GM19452 (cell line): ENCODE data around the gene AVP.
"Not testable (repeated sequence)": the region's sequence is repeated elsewhere in the genome, so short reads cannot be mapped to it uniquely, and the experiment has no call there.

Experiments
- ATAC-seq: cut with Tn5 transposase; IDR thresholded peaks from one replicate; pipeline ENCODE4 v1.9.1; 2021; ENCODE audit not compliant: unreplicated experiment

AVP gene, protein sequence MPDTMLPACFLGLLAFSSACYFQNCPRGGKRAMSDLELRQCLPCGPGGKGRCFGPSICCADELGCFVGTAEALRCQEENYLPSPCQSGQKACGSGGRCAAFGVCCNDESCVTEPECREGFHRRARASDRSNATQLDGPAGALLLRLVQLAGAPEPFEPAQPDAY

DNA sequence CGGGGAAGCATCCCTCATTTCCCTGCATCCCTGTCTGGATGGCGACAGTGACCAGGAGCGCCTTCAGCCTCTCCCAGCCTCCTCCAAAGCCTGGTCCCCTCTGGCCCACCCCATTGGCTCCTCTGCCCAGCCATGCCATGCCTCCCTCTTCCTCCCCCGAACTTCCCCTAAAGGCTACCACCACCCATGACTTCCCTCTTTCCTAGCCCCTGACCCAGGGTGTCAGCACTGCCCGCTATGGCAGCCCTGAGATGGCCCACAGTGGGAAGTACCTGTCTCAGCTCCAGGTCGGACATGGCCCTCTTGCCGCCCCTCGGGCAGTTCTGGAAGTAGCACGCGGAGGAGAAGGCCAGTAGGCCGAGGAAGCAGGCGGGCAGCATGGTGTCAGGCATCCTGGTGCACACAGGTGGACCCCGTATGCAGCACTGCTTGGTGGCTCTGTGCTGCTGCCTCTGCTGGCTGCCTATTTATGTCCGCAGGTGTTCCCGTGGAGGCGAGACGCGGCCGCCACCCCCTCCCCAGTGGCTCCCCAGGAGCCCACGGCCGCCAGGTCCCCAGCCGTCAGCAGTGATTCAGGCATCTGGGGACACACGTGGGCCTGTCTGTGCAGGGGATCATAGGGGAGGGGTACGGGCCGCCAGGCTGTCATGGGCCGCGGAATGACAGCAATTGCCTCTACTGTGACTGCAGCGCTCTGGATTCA lies at the start of gene AVP:
TSS of gene AVP (minus strand) at position 442 of the 703 bp plus-strand sequence. CDS start at position 392, 50 bp downstream.
- ATAC-seq, result no peak

DNA sequence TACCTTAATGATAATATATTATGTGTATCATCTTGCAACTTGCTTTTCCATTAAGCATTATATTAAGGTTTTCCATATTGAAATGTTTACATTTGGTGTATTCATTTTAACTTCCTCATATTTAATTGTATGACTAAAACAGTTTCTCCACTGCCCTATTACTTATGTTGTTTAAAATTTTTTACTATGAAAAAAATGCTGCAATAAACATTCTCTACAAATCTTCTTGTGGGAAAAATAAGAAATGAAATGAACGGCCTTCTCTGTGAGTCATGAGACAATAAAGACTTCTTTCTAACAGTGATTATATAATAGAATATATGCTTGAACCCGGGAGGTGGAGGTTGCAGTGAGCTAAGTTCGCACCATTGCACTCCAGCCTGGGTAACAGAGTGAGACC lies 49.6 kb upstream of the AVP start:
- no peak for ATAC-seq

DNA sequence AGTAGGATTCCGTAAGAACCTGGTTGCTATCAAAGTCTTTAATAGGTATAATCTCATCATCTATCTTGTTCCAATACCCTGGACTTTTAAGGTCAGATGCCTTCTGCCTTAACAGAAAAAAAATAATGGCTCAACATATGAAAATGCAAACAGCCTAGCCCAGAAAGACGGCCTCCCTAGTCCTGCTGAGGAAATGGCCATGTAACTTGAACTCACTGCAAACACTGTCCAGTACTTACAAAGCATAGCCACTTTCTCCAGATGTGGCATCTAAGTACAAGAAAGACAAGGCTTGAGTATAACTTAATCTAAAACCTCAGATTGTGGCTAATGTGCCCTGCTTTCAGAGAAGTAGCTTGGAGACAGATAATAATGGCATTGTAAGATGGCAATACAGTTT lies 48.6 kb upstream of the AVP start:
- no peak for ATAC-seq

DNA sequence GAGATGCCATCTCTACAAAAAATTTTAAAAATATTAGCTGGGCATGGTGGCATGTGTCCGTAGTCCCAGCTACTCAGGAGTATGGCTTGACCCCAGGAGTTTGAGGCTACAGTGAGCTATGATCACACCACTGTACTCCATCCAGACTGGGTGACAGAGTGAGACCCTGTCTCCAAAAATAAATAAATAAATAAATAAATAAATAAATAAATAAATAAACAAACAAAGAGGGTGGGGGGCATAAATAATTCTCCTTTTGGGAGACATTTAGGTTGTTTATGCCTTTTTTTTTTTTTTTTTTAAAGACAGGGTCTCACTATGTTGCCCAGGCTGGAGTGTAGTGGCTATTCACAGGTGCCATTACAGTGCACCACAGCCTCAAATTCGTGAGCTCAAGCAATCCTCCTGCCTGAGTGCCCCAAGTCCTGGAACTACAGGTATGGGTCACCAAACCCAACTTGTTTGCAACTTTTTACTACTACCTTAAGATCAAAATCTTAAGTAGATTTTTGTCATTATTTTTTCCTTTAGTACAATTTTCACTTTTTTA lies 45.6 kb upstream of the AVP start:
- no peak for ATAC-seq

DNA sequence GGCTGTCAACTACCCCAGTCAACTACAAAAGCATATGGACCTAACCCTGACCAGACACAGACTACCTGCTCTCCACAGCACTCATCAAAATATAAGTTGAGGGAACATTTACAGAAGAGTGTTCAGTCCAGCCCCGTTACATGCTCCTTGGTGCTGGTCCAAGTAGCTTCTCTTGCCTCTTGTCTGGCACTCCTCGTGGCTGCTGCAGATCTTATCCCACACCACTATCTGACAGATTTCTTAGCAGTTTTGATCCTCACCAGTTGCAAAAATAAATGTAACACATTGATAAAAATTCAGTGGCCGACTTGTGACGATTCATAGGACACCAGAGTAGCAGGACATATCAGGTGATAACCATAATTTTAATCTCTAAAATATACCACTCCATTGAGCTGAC lies 44.6 kb upstream of the AVP start:
- no peak for ATAC-seq

DNA sequence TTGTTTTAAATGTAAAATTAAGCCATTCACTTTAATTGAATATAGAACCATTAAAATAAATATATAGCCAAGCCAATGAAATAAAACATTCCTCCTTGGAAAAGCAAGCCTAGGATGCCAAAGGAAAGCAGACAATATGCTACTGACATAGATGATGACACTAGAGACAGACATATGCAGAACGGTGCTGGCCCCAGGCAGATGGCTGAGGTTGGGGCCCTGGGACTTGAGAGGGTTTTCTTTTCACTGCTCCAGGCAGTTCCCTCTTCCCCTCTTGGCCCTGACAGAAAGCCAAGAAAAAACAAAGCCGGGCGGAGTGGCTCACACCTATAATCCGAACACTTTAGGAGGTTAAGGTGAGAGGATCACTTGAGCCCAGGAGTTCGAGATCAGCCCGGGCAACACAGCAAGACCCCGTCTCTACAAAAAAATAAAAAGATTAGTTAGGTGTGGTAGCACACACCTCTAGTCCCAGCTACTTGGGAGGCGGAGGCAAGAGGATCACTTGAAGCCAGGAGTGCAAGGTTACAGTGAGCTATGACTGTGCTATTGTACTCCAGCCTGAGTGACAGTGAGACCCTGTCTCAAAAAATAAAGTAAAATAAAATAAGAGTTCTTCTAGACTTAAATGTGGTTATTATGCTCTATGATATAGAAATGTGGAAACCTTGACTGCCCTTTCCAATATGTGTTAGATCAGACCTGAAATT lies 43.9 kb upstream of the AVP start:
- ATAC-seq, result no peak

DNA sequence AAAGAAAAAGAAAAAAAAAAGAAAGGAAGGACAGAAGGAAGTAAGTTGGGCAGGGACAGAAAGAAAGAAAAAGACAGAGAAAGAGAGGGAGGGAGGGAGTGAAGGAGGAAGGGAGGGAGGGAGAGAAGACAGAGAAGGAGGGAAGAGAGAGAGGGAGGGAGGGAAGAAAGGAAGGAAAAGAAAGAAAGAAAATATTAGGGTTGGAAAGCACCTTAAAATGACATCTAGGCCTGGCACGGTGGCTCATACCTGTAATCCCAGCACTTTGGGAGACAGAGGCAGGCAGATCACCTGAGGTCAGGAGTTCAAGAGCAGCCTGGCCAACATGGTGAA lies 42.0 kb upstream of the AVP start:
- ATAC-seq, result no peak

DNA sequence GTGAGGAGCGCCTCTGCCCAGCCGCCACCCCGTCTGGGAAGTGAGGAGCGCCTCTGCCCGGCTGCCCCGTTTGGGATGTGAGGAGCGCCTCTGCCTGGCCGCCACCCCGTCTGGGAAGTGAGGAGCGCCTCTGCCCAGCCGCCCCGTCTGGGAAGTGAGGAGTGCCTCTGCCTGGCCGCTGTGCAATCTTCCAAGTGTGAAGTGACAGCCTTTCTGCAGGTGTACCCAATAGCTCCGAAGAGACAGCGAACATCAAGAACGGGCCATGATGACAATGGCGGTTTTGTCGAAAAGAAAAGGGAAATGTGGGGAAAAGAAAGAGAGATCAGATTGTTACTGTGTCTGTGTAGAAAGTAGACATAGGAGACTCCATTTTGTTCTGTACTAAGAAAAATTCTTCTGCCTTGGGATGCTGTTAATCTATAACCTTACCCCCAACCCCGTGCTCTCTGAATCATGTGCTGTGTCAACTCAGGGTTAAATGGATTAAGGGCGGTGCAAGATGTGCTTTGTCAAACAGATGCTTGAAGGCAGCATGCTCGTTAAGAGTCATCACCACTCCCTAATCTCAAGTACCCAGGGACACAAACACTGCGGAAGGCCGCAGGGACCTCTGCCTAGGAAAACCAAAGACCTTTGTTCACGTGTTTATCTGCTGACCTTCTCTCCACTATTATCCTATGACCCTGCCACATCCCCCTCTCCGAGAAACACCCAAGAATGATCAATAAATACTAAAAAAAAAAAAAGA lies 41.4 kb upstream of the AVP start:
- not testable (repeated sequence) for ATAC-seq

DNA sequence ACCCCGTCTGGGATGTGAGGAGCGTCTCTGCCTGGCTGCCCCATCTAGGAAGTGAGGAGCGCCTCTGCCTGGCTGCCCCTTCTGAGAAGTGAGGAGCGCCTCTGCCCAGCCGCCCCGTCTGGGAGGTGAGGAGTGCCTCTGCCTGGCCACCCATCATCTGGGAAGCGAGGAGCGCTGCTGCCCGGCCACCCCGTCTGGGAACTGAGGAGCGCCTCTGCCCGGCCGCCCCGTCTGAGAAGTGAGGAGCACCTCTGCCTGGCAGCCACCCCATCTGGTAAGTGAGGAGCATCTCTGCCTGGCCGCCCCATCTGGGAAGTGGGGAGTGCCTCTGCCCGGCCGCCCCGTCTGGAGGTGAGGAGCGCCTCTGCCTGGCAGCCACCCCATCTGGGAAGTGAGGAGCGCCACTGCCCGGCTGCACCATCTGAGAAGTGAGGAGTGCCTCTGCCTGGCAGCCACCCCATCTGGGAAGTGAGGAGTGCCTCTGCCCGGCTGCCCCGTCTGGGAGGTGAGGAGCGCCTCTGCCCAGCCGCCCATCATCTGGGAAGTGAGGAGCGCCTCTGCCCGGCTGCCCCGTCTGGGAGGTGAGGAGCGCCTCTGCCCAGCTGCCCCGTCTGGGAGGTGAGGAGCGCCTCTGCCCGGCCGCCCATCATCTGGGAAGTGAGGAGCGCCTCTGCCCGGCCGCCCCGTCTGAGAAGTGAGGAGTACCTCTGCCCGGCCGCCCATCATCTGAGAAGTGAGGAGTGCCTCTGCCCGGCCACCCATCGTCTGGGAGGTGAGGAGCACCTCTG lies 40.4 kb upstream of the AVP start:
- not testable (repeated sequence) for ATAC-seq

DNA sequence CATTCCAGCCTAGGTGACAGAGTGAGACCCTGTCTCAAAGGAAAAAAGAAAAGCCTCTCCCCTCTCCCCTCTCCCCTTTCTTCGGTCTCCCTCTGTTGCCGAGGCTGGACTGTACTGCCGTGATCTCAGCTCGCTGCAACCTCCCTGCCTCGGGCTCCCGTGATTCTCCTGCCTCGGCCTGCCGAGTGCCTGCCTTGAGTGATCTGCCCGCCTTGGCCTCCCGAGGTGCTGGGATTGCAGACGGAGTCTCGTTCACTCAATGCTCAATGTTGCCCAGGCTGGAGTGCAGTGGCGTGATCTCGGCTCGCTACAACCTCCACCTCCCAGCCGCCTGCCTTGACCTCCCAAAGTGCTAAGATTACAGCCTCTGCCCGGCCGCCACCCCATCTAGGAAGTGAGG lies 39.6 kb upstream of the AVP start:
- not testable (repeated sequence) for ATAC-seq

DNA sequence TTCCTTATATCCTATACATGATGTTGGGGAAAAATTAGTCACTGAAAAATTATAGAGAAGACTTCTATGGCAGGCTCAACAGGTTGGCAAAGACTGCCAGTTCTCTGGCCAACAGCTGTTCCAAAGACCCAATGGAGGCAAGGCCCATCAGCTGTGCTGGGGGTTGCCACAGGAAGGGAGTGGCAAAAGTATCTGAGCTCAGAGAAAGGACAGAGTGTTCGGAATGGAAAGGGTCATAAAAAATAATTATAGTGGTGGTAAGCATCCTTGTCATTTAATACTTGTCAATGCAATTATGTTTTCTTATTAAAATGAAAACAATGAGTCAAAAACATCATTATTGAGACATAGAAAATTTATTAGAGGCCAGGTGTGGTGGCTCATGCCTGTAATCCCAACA lies 39.0 kb upstream of the AVP start:
- ATAC-seq, result no peak

DNA sequence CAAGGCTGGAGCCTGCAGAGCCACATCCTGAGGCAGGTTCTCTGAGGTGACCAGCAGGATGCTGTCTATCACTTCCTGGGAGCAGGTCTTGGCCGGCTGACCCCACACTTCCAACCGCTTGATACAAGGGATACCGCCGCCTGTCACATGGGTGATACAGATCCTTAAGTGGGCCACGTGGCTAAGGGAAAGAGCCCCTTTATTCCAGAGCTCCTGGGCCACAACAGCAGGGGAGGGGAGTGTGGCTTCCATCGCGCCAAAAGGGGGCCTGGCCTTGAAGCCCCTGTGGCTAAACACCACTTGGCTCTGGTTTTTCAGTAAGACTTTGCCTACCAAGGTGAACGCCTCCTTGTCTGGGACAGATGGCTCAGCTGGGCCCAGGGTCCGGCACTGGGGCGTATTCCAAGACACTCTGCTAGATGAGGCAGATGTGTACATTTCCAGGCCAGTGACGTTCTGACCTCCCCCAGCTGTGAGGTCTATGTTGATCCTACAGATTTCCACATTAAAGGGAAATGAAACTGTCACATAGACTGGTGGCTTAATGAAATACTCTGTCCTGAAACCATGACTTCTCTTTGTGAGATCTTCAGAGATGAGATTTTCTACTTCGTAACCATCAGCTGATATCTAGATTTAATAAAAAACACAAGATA lies 37.6 kb upstream of the AVP start:
- ATAC-seq, result no peak

DNA sequence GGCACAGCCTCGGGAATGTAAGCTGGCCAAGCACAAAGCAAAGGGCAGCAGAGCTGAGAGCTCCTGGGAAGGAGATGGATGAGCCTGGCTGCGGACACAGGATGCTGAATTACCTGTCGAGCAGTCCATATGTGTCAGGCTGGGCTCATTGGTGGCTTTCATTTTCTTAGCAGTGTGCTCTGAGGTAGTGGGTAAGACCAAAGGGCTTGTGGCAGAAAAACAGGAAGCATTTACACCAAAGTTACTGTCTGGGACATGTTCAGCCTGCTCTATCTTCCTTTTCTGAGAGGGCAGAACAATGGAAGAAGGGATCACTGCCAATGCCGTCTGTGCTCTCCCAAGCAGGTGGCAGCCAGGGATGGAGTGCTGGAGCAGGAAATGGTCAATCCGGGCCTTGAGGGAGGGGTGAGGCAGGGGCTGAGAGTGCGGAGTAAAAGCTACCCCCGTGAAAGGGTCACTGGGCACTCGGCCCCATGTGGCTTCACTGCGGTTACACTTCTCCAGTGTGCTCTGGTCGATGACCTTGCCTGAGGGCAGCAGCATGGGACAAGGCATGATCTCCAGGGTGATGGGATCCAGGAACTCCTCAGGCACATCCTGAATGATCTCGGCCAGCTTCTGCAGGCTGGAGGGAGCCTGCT lies 36.9 kb upstream of the AVP start:
- no peak for ATAC-seq

DNA sequence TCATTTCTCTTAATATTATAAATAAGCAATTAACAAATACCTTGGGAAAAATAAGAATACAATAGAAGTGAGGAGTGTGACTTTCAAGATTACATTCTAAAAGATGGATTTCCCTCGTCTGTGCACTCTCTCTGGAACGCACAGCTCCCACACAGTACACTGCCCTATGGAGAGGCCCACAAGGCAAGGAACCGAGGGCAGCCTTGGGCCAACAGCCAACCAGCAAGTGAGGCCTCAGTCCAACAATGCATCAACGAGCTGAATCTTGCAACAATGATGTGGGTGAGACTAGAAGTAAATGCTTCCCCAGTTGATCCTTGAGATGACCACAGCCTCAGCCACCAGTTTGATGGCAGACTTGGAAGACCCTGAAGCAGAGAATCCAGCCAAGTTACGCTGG lies 34.5 kb upstream of the AVP start:
- ATAC-seq, result no peak

DNA sequence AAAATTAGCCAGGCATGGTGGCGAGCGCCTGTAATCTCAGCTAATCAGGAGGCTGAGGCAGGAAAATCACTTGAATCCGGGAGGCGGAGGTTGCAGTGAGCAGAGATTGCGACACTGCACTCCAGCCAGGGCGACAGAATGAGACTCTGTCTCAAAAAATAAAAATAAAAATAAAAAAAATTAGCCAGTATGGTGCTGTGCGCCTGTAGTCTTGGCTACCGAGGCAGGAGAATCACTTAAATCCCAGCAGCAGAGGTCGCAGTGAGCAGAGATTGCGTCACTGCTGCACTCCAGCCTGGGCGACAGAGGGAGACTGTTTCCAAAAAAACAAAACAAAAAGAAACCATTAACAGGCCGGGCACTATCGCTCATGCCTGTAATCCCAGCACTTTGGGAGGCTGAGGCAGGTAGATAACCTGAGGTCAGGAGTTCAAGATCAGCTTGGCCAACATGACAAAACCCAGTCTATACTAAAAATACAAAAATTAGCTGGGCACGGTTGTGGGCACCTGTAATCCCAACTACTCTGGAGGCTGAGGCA lies 33.4 kb upstream of the AVP start:
- ATAC-seq, result not testable (repeated sequence)

DNA sequence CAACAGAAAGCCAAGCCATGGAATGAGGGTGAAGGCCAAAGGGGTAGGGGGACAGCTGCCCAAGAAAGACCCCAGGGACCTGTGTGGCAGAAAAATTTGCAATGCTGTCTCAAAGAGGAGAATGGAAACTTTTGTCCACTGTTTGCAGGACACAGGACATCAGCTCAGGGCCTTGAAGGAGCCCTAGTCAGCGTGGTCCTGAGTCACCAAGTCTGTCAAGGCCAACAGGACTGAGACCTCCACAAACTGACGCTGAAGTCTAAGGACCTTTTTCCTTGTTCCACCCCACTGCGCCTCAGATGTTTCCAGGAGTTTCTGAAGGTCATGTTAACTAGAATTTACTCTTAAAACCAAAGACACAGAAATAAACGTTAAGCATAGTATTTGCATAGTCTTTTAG lies 31.8 kb upstream of the AVP start:
- ATAC-seq, result no peak

DNA sequence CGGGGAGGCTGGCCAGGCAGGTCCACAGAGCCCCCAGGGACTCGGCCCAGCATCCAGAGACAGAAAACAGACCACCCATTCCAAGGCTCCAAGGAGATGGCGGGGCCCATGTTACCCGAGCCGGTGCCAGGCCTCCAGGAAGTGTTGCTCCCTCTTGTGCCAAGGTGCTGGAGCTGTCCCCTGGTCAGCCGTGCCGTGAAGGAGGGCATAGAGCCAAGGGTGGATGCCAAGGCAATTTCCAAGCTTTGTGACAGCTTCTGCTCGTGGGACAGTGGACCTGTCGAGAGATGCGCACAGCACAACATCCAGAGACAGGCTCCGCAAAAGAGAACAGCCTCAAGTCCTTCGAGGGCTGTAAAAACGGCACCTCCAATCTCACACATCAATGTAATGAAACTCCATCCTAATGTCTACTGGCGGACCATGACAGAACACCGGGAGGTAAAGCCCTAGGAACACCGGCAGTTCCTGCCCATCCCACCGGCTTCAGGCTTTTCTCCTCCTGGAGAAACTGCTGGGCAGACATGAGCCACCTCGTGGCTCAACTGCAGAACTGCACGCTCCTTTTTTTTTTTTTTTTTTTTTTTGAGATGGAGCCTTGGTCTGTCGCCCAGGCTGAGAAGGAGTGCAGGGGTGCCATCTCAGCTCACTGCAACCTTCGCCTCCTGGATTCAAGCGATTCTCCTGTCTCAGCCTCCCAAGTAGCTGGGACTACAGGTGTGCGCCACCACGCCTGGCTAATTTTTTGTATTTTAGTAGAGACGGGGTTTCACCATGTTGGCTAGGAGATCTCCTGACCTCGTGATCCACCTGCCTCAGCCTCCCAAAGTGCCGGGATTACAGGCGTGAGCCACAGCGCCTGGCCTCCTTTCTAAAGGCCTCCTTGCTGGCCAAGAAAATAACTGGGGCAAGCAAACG lies 30.9 kb upstream of the AVP start:
- no peak for ATAC-seq

DNA sequence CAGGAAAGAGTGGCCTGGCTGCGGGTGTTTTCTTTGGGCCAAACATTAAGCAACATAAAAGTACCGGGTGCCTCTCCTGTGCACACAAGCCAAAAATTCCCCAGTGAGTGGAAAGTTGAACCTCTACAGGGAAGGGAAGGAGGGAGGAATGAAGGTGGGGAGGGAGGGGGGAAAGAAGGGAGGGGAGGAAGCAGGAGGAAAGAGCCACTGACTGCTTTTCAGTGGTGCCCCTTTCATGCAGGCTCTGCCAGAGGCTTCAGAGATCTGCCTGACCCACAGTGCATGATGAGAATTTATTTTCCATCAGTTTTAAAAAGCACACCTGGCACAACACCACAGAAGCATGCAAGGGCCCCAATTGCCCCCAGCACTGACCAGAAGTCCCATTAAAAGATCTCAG lies 27.5 kb upstream of the AVP start:
- ATAC-seq, result no peak
